IMR-90 (cell line): Measurements from ENCODE around the gene LTBP2. TPM values are rescaled to one million over a fixed set of nuclear protein-coding genes. Genes with fewer than 3 reads are reported as not detected.
A peak's percentile ranks its signal among the peaks of the same experiment; 100 is the strongest.

Experiments used
- ATAC-seq: fragments of 200-7000 bp; cut with Tn5 transposase; 2 replicates; pipeline ENCODE4 v1.9.1; 2020; ENCODE audit warnings: low read depth, mild to moderate bottlenecking, moderate library complexity
- BruUV-seq: library from RNA; stranded (reverse); fragments of 400-500 nt; replicated peaks from 2 replicates; lab custom pipeline; 2021; lab: Mats Ljungman, UMichigan
- CTCF ChIA-PET: fragments of 300-600 bp; formaldehyde crosslinking; extraction: SDS; loops from one replicate; lab custom pipeline; 2021; ENCODE audit warnings: antibody characterized with exemption; lab: Yijun Ruan, JAX
- POLR2A ChIA-PET: fragments of 300-600 bp; sonication (Branson Sonifier 250); formaldehyde crosslinking; loops from one replicate; lab custom pipeline; 2022; ENCODE audit warnings: antibody characterized with exemption; ENCODE audit not compliant: unreplicated experiment; lab: Charles Lee
- DNase-seq: peaks from one replicate; pipeline ENCODE4 v3.0.0; 2013
- H2AFZ ChIP-seq: replicated peaks from 2 replicates; pipeline ENCODE3; 2013; ENCODE audit warnings: low read length, mild to moderate bottlenecking; ENCODE audit not compliant: poor library complexity
- H2AK5ac ChIP-seq: 2 replicates; pipeline ENCODE4 v1.6.1; 2013; ENCODE audit warnings: low read depth, low read length, inconsistent platforms
- H2AK9ac ChIP-seq: replicated peaks from 2 replicates; pipeline ENCODE3; 2013; ENCODE audit warnings: mild to moderate bottlenecking, low read depth, low read length, moderate library complexity; ENCODE audit not compliant: poor library complexity
- H2BK120ac ChIP-seq: 2 replicates; pipeline ENCODE4 v1.6.1; 2013; ENCODE audit warnings: low read depth, low read length, inconsistent platforms
- H2BK15ac ChIP-seq: 3 replicates; pipeline ENCODE4 v1.6.1; 2013; ENCODE audit warnings: low read depth, low read length, inconsistent platforms
- H2BK20ac ChIP-seq: 2 replicates; pipeline ENCODE4 v1.6.1; 2013; ENCODE audit warnings: low read depth, mild to moderate bottlenecking, inconsistent platforms, low read length, moderate library complexity
- H2BK5ac ChIP-seq: 2 replicates; pipeline ENCODE4 v1.6.1; 2013; ENCODE audit warnings: mild to moderate bottlenecking, low read depth, low read length, inconsistent platforms; ENCODE audit not compliant: poor library complexity, severe bottlenecking
- H3K14ac ChIP-seq: replicated peaks from 2 replicates; pipeline ENCODE4 v1.6.1; 2013; ENCODE audit warnings: low read depth, low read length, inconsistent platforms
- H3K18ac ChIP-seq: 2 replicates; pipeline ENCODE4 v1.6.1; 2013; ENCODE audit warnings: low read depth, low read length, control low read depth
- H3K23ac ChIP-seq: 2 replicates; pipeline ENCODE4 v1.6.1; 2013; ENCODE audit warnings: low read depth, low read length, inconsistent platforms
- H3K27ac ChIP-seq: 2 replicates; pipeline ENCODE4 v1.5.1; 2013; ENCODE audit warnings: mild to moderate bottlenecking, control low read depth, low read length; ENCODE audit not compliant: insufficient read depth
- H3K27me3 ChIP-seq: 2 replicates; pipeline ENCODE4 v1.6.1; 2013; ENCODE audit warnings: low read length; ENCODE audit not compliant: control insufficient read depth, insufficient read depth
- H3K36me3 ChIP-seq: 2 replicates; pipeline ENCODE4 v1.6.1; 2013; ENCODE audit warnings: low read length, mixed read lengths; ENCODE audit not compliant: control insufficient read depth, insufficient read depth
- H3K4ac ChIP-seq: 2 replicates; pipeline ENCODE4 v1.6.1; 2013; ENCODE audit warnings: low read depth, low read length, inconsistent platforms
- H3K4me1 ChIP-seq: 2 replicates; pipeline ENCODE4 v1.6.1; 2013; ENCODE audit warnings: low read length, mixed read lengths; ENCODE audit not compliant: control insufficient read depth, insufficient read depth
- H3K4me2 ChIP-seq: 2 replicates; pipeline ENCODE4 v1.6.1; 2013; ENCODE audit warnings: low read depth, mild to moderate bottlenecking, control low read depth, low read length, moderate library complexity
- H3K4me3 ChIP-seq: 2 replicates; pipeline ENCODE4 v1.5.1; 2013; ENCODE audit warnings: low read depth, mild to moderate bottlenecking, control low read depth, low read length, moderate library complexity; ENCODE audit not compliant: insufficient read depth
- H3K56ac ChIP-seq: 2 replicates; pipeline ENCODE4 v1.6.1; 2013; ENCODE audit warnings: low read length, inconsistent platforms; ENCODE audit not compliant: insufficient read depth; ENCODE audit errors: extremely low read depth
- H3K79me1 ChIP-seq, 2 experiments: 2 replicates each; pipeline ENCODE4 v1.6.1; 2013; ENCODE audit warnings: low read length in 2 of 2, inconsistent platforms in 1 of 2, low read depth in 1 of 2
- H3K9ac ChIP-seq: 2 replicates; pipeline ENCODE4 v1.6.1; 2013; ENCODE audit warnings: low read depth, low read length, control low read depth
- H3K9me1 ChIP-seq: 2 replicates; pipeline ENCODE4 v1.6.1; 2013; ENCODE audit warnings: low read length, inconsistent platforms; ENCODE audit not compliant: insufficient read depth
- H3K9me3 ChIP-seq: 2 replicates; pipeline ENCODE4 v1.6.1; 2013; ENCODE audit warnings: low read length; ENCODE audit not compliant: control insufficient read depth, insufficient read depth
- H4K20me1 ChIP-seq: 2 replicates; pipeline ENCODE4 v1.6.1; 2013; ENCODE audit warnings: low read length, inconsistent platforms; ENCODE audit not compliant: insufficient read depth
- H4K5ac ChIP-seq: 2 replicates; pipeline ENCODE4 v1.6.1; 2013; ENCODE audit warnings: mild to moderate bottlenecking, low read depth, low read length, control low read depth
- H4K8ac ChIP-seq, 2 experiments: 2 replicates each; pipeline ENCODE4 v1.6.1; 2013; ENCODE audit warnings: low read depth in 2 of 2, low read length in 2 of 2, control low read depth in 1 of 2, inconsistent platforms in 1 of 2
- H4K91ac ChIP-seq: 2 replicates; pipeline ENCODE4 v1.6.1; 2013; ENCODE audit warnings: low read depth, low read length, inconsistent platforms; ENCODE audit not compliant: insufficient read depth
- BHLHE40 ChIP-seq: fragments of 150-350 bp; IDR thresholded peaks from 2 replicates; pipeline ENCODE4 v1.6.1; 2016; ENCODE audit warnings: mild to moderate bottlenecking, low read depth, low read length
- CEBPB ChIP-seq: IDR thresholded peaks from 2 replicates; pipeline ENCODE4 v1.6.1; 2012; ENCODE audit warnings: low read depth, low read length, improper control_type of control experiment
- CHD1 ChIP-seq: IDR thresholded peaks from 2 replicates; pipeline ENCODE4 v1.6.1; 2012; ENCODE audit warnings: low read depth, low read length, improper control_type of control experiment
- CTCF ChIP-seq: conservative IDR thresholded peaks from 2 replicates; pipeline ENCODE4 v1.5.1; 2012; ENCODE audit warnings: mild to moderate bottlenecking, low read depth, low read length, improper control_type of control experiment
- ELK1 ChIP-seq: fragments of 150-350 bp; IDR thresholded peaks from 2 replicates; pipeline ENCODE4 v1.6.1; 2016; ENCODE audit warnings: low read depth, mild to moderate bottlenecking, low read length, moderate library complexity, borderline replicate concordance
- FOS ChIP-seq: fragments of 150-350 bp; IDR thresholded peaks from 2 replicates; pipeline ENCODE4 v1.6.1; 2016; ENCODE audit warnings: low read depth, low read length
- MAFK ChIP-seq: IDR thresholded peaks from 2 replicates; pipeline ENCODE4 v1.6.1; 2012; ENCODE audit warnings: low read depth, low read length, improper control_type of control experiment
- MXI1 ChIP-seq: IDR thresholded peaks from 2 replicates; pipeline ENCODE4 v1.6.1; 2012; ENCODE audit warnings: low read depth, mild to moderate bottlenecking, low read length, moderate library complexity, borderline replicate concordance
- NFE2L2 ChIP-seq: fragments of 150-350 bp; IDR thresholded peaks from 2 replicates; pipeline ENCODE4 v1.6.1; 2016; ENCODE audit warnings: low read depth, mild to moderate bottlenecking, low read length
- POLR2A ChIP-seq: IDR thresholded peaks from 2 replicates; pipeline ENCODE4 v1.6.1; 2012; ENCODE audit warnings: mild to moderate bottlenecking, low read depth, low read length
- RAD21 ChIP-seq: IDR thresholded peaks from 2 replicates; pipeline ENCODE4 v1.6.1; 2012; ENCODE audit warnings: low read length, improper control_type of control experiment
- RCOR1 ChIP-seq: IDR thresholded peaks from 2 replicates; pipeline ENCODE4 v1.6.1; 2012; ENCODE audit warnings: mild to moderate bottlenecking, low read length, improper control_type of control experiment; ENCODE audit not compliant: insufficient replicate concordance
- RFX5 ChIP-seq: IDR thresholded peaks from 2 replicates; pipeline ENCODE4 v1.8.0; 2012; ENCODE audit warnings: low read depth, mild to moderate bottlenecking, low read length, moderate library complexity
- SMC3 ChIP-seq: fragments of 150-350 bp; IDR thresholded peaks from 2 replicates; pipeline ENCODE4 v1.6.1; 2016; ENCODE audit warnings: low read depth, mild to moderate bottlenecking, antibody characterized with exemption, low read length, moderate library complexity
- USF2 ChIP-seq: fragments of 150-350 bp; IDR thresholded peaks from 2 replicates; pipeline ENCODE4 v1.6.1; 2017; ENCODE audit warnings: mild to moderate bottlenecking, antibody characterized with exemption, low read length, low read depth
- WGBS, 2 experiments: methylation state at CpG; one replicate each; pipeline versions ENCODE4 v1.1.5 to v1.1.7; 2013; ENCODE audit warnings: missing lambda C conversion rate in 2 of 2; ENCODE audit not compliant: insufficient read length in 1 of 2; ENCODE audit errors: extremely low coverage in 2 of 2; 5-methylcytosine and 5-hydroxymethylcytosine counted together
- dilution Hi-C: fragments of 300-500 bp; cut with HindIII; formaldehyde crosslinking; loops from one replicate; pipeline ENCODE4 v1.14.3; 2018; ENCODE audit warnings: low sequenced_read_pairs; ENCODE audit not compliant: unreplicated experiment
- in situ Hi-C: fragments of 300-500 bp; cut with MboI; formaldehyde crosslinking; loops from 3 replicates; pipeline ENCODE4 v1.14.3; 2019; ENCODE audit warnings: low sequenced_read_pairs, inconsistent platforms, mixed read lengths
- intact Hi-C: fragments of 100-400 bp; cut with micrococcal nuclease; formaldehyde crosslinking; loops from 2 replicates; pipeline ENCODE4 v1.10.0; 2022
- polyA plus RNA-seq, 3 experiments: library from polyadenylated mRNA; depleted of rRNA; stranded (reverse); fragments of >200 nt; gene quantifications; 2 replicates each; pipeline ENCODE4 v1.2.3, GENCODE V29; 2012; ENCODE audit warnings: low replicate concordance in 1 of 3
- total RNA-seq: library from RNA; depleted of rRNA; stranded (reverse); fragments of >200 nt; gene quantifications from 2 replicates; pipeline ENCODE4 v1.2.3, GENCODE V29; 2012

LTBP2 gene
- total and polyA plus RNA-seq, 2 of the 4 experiments (the other 2 are of a cell fraction), result 23.8 to 79.3 TPM

GRCh38 chr14:74501135-74501614, 110.9 kb downstream of the LTBP2 start:
- Histone ChIP-seq H3K18ac (no peak overlapping the region), H3K9me1 (no peaks in the 10 kb centered on the region; the same call in 1 of the 2 replicates), H4K91ac (peak overlapping the region; percentile 24; the same call in 1 of the 2 replicates), H2BK15ac (no peak overlapping the region; the same call in 2 of the 3 replicates), H3K9me3 (no peaks in the 10 kb centered on the region), H2AFZ (peak overlapping the region; percentile 70), H3K27me3 (no peaks in the 10 kb centered on the region), H4K20me1 (no peaks in the 10 kb centered on the region), H3K4me3 (no peak overlapping the region), H3K79me1 (peaks cover 8 to 24% of the 10 kb centered on the region in 2 experiments), H3K27ac (no peak overlapping the region), H4K8ac (0 out of 4 replicates have a peak overlapping the region, but pooled peaks of 1 of the 2 experiments have one; percentile 52), H3K14ac (no peak overlapping the region), H3K4me2 (no peak overlapping the region), H2AK9ac (peak overlapping the region; percentile 87), H3K56ac (no peak overlapping the region), H3K4ac (peak overlapping the region; percentile 77), H2AK5ac (peak overlapping the region; percentile 79), H3K4me1 (peaks cover 3% of the 10 kb centered on the region; the same call in 1 of the 2 replicates), H3K9ac (no peak overlapping the region), H2BK120ac (peak overlapping the region; percentile 80; the same call in 1 of the 2 replicates), H3K36me3 (peaks cover 20% of the 10 kb centered on the region), H3K23ac (no peak overlapping the region), H2BK20ac (peak overlapping the region; percentile 52; the same call in 1 of the 2 replicates), H4K5ac (no peak overlapping the region), H2BK5ac (no peak overlapping the region)
- in situ Hi-C loops (loop anchor here (5.0 to 10.0 kb wide), 2 partner anchors 106 to 294 kb away; no protein-coding TSS in a partner anchor), dilution Hi-C loops (no loop called here), intact Hi-C loops (loop anchor here (1.0 kb wide), 3 partner anchors 108 to 303 kb away; no protein-coding TSS in a partner anchor)
- no TSS peak for BruUV-seq
- peak; percentile 83 for DNase-seq
- ATAC-seq, result peak; percentile 79
- POLR2A ChIA-PET, result no interaction called here
- CTCF ChIA-PET, result interaction anchor here (0.5 kb wide), 1 partner anchor 103 kb away, joined by 3 read pairs; no protein-coding TSS in a partner anchor
- 47% methylated on average over 5 of the region's 16 CpGs; no CpG with 5 or more reads in 1 of the 2 experiments for WGBS, 2 experiments
- TF ChIP-seq BHLHE40, result no peak
- TF ChIP-seq CHD1, result no peak
- no peak for TF ChIP-seq POLR2A
- TF ChIP-seq SMC3, result peak; percentile 79
- no peak for TF ChIP-seq USF2
- no peak for TF ChIP-seq ELK1
- no peak for TF ChIP-seq MAFK
- TF ChIP-seq NFE2L2, result no peak
- TF ChIP-seq CTCF, result peak; percentile 91
- 0 out of 2 replicates have a peak, but pooled peaks have one; percentile 21 for TF ChIP-seq MXI1
- TF ChIP-seq RAD21, result peak; percentile 87
- TF ChIP-seq RCOR1, result no peak
- TF ChIP-seq CEBPB, result no peak
- no peak for TF ChIP-seq RFX5
- TF ChIP-seq FOS, result no peak
